OCI-LY3 (cell line): Measurements from ENCODE around the gene CCDC137.

ENCODE experiments used
- H2AFZ ChIP-seq: fragments of 200-600, 300-600 bp; shearing (Covaris generic); 2 replicates; pipeline ENCODE4 v1.6.0; 2014; ENCODE audit warnings: antibody characterized with exemption, low read depth, low read length
- H3K27ac ChIP-seq: fragments of 200-600, 300-600 bp; sonication (generic); 2 replicates; pipeline ENCODE4 v1.5.1; 2014; ENCODE audit warnings: mild to moderate bottlenecking, low read length, moderate library complexity, mixed read lengths
- H3K27me3 ChIP-seq: fragments of 200-600, 300-600 bp; sonication (generic); 2 replicates; pipeline ENCODE4 v1.6.1; 2014; ENCODE audit warnings: low read depth, low read length, mixed read lengths
- H3K36me3 ChIP-seq: fragments of 200-600, 300-600 bp; sonication (generic); replicated peaks from 2 replicates; pipeline ENCODE3; 2014; ENCODE audit warnings: low read depth, low read length, mixed read lengths
- H3K4me1 ChIP-seq: fragments of 300-600, 200-600 bp; sonication (generic); 2 replicates; pipeline ENCODE4 v1.6.1; 2014; ENCODE audit warnings: low read length, mixed read lengths
- H3K4me2 ChIP-seq: fragments of 200-600, 300-600 bp; sonication (generic); 2 replicates; pipeline ENCODE4 v1.6.1; 2014; ENCODE audit warnings: low read length, mixed read lengths
- H3K4me3 ChIP-seq: fragments of 300-600, 200-600 bp; sonication (generic); 2 replicates; pipeline ENCODE4 v1.5.1; 2014; ENCODE audit warnings: antibody characterized with exemption, mild to moderate bottlenecking, low read length, moderate library complexity
- H3K79me2 ChIP-seq: fragments of 300-600, 200-600 bp; shearing (Covaris generic); 2 replicates; pipeline ENCODE4 v1.6.1; 2014; ENCODE audit warnings: mild to moderate bottlenecking, low read length, mixed read lengths
- H3K9ac ChIP-seq: fragments of 300-600, 200-600 bp; shearing (Covaris generic); 2 replicates; pipeline ENCODE4 v1.6.0; 2014; ENCODE audit warnings: mild to moderate bottlenecking, low read length, moderate library complexity
- H3K9me3 ChIP-seq: fragments of 200-600, 300-600 bp; shearing (Covaris generic); 2 replicates; pipeline ENCODE4 v1.6.1; 2014; ENCODE audit warnings: low read length, mixed read lengths; ENCODE audit not compliant: insufficient read depth
- H4K20me1 ChIP-seq: fragments of 200-600, 300-600 bp; sonication (generic); 2 replicates; pipeline ENCODE4 v1.6.1; 2016; ENCODE audit warnings: low read length, mixed read lengths; ENCODE audit not compliant: insufficient read depth
- CTCF ChIP-seq: fragments of 200-600, 300-600 bp; sonication (generic); IDR thresholded peaks from 2 replicates; pipeline ENCODE4 v1.5.1; 2014; ENCODE audit warnings: antibody characterized with exemption, low read length, low read depth
- EZH2phosphoT487 ChIP-seq: fragments of 200-600 bp; shearing (Covaris generic); IDR thresholded peaks from 2 replicates; pipeline ENCODE4 v1.6.1; 2018; ENCODE audit warnings: antibody characterized with exemption, mixed run types, low read depth

Gene CCDC137

GRCh38 chr17:81710514-81711308 lies 44.2 kb downstream of the CCDC137 start:
- Histone ChIP-seq H3K4me3 (peak overlapping the region; percentile 76; the same call in 1 of the 2 replicates), H3K79me2 (peaks cover 29% of the 10 kb centered on the region), H3K27me3 (no peaks in the 10 kb centered on the region), H3K9ac (no peak overlapping the region), H3K9me3 (no peaks in the 10 kb centered on the region), H3K27ac (no peak overlapping the region), H3K36me3 (peaks cover 23% of the 10 kb centered on the region), H3K4me2 (peak overlapping the region; percentile 88), H4K20me1 (peaks cover 5% of the 10 kb centered on the region; the same call in 1 of the 2 replicates), H2AFZ (no peak overlapping the region), H3K4me1 (peaks cover 19% of the 10 kb centered on the region)
- TF ChIP-seq EZH2phosphoT487: no peak
- TF ChIP-seq CTCF: no peak

- TF ChIP-seq EZH2phosphoT487 (no peak), CTCF (no peak)
- no peaks in the 10 kb centered on the region for H3K27me3 ChIP-seq
- H3K4me1 ChIP-seq: peaks cover 19% of the 10 kb centered on the region
- peaks cover 16% of the 10 kb centered on the region for H3K36me3 ChIP-seq
- no peak within 1 kb of the TSS; the same call in 1 of the 2 replicates for H2AFZ ChIP-seq
- peak within 1 kb of the TSS; percentile 62 for H3K9ac ChIP-seq
- peaks cover 5% of the 10 kb centered on the region; the same call in 1 of the 2 replicates for H4K20me1 ChIP-seq
- H3K4me2 ChIP-seq: peak within 1 kb of the TSS; percentile 97
- peaks cover 26% of the 10 kb centered on the region for H3K79me2 ChIP-seq
- H3K9me3 ChIP-seq: no peaks in the 10 kb centered on the region
- peak within 1 kb of the TSS; percentile 84 for H3K4me3 ChIP-seq
- H3K27ac ChIP-seq: no peak within 1 kb of the TSS
These were observed 45.4 kb downstream of the CCDC137 start, which contains the start of gene SLC25A10 for GRCh38 chr17:81711814-81712467. TSS of gene SLC25A10 (plus strand) at chr17:81712284. CDS start at chr17:81712427, 143 bp downstream.

- Histone ChIP-seq H2AFZ (no peak overlapping the region; the same call in 1 of the 2 replicates), H3K4me1 (peaks cover 19% of the 10 kb centered on the region)
These were observed 46.0 kb downstream of the CCDC137 start for GRCh38 chr17:81712468-81713003.

More at GRCh38 chr17:81712468-81713003, 46.0 kb downstream of the CCDC137 start:
- Histone ChIP-seq H3K4me2 (peak overlapping the region; percentile 97), H3K27me3 (no peaks in the 10 kb centered on the region), H3K9ac (peak overlapping the region; percentile 62), H3K9me3 (no peaks in the 10 kb centered on the region), H3K27ac (no peak overlapping the region), H3K36me3 (peaks cover 10% of the 10 kb centered on the region), H3K4me3 (peak overlapping the region; percentile 84), H4K20me1 (peaks cover 5% of the 10 kb centered on the region; the same call in 1 of the 2 replicates), H3K79me2 (peaks cover 26% of the 10 kb centered on the region)
- TF ChIP-seq EZH2phosphoT487: no peak
- TF ChIP-seq CTCF: no peak
